ENCODE data around the gene LRRC4C. TPM values are rescaled to one million over a fixed set of nuclear protein-coding genes. Genes with fewer than 3 reads are reported as not detected.

LRRC4C gene
- total and polyA plus RNA-seq, 11 donors = 0.08 to 1.2 (median 0.48) TPM; not detected in 1

DNA sequence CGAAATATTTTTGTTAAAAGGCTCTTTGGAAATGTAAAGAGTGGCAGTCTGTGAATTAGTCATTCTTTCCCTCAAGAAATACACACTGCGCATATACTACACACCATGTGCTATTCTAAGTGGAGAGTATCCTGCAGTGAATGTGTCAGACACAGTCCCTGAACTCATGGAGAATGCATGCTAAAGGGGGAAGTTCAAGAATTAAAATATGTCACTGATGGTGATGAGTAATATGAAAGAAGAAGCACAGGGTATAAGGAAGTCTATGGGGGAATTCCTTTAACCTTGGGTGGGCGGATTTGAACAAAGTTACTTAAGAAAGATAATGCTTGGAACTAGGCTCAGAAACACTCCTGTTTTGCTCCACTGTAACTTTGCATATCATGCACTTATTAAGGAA lies 153.0 kb downstream of the LRRC4C start:
- TF ChIP-seq, protein P1, sequence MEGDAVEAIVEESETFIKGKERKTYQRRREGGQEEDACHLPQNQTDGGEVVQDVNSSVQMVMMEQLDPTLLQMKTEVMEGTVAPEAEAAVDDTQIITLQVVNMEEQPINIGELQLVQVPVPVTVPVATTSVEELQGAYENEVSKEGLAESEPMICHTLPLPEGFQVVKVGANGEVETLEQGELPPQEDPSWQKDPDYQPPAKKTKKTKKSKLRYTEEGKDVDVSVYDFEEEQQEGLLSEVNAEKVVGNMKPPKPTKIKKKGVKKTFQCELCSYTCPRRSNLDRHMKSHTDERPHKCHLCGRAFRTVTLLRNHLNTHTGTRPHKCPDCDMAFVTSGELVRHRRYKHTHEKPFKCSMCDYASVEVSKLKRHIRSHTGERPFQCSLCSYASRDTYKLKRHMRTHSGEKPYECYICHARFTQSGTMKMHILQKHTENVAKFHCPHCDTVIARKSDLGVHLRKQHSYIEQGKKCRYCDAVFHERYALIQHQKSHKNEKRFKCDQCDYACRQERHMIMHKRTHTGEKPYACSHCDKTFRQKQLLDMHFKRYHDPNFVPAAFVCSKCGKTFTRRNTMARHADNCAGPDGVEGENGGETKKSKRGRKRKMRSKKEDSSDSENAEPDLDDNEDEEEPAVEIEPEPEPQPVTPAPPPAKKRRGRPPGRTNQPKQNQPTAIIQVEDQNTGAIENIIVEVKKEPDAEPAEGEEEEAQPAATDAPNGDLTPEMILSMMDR (IDR thresholded peaks at IDR 0.05) = no peak
- no peak for TF ChIP-seq POLR2A (IDR thresholded peaks at IDR 0.05)
- Histone ChIP-seq H3K4me1 (no peaks in the 10 kb centered on the region), H3K4me3 (no peak overlapping the region), H3K9me3 (no peaks in the 10 kb centered on the region), H3K27ac (no peak overlapping the region), H3K27me3 (no peaks in the 10 kb centered on the region), H3K36me3 (no peaks in the 10 kb centered on the region)
- ATAC-seq (no peak), DNase-seq (no peak)
- intact Hi-C loops (cut with DNase I) = loop anchor here in 1 of 10 donors (10.0 kb wide), 1 partner anchor 62 kb away; no protein-coding TSS in a partner anchor
- WGBS, 4 donors = 80 to 85% (median 84%) methylated on average over 3 of the region's 3 CpGs

DNA sequence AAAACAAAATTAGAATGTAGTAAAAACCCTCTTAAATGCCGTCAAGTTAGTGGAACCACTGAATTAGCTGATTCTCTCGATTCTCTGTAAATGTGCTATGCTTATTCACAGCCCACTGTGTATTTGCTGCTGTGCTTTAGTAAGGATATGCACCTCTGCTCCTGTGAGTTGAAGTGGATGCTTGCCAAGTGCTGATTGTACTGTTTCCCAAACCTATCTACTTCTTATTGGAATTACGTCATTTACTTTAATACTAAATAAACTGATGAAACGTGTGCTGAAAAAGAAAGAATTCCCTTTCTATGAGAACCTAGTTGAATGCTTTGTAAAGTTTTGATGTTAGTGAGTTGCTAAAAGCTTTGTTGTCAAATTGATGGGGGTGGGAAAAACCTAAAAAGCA lies 158.4 kb downstream of the LRRC4C start:
- H3K27me3 ChIP-seq = no peaks in the 10 kb centered on the region
- TF ChIP-seq, protein P1 (IDR thresholded peaks at IDR 0.05) = no peak
- no peak for TF ChIP-seq POLR2A (IDR thresholded peaks at IDR 0.05)
- H3K36me3 ChIP-seq = no peaks in the 10 kb centered on the region
- 49 to 67% (median 53%) methylated on average over 4 of the region's 4 CpGs for WGBS, 4 donors
- no peaks in the 10 kb centered on the region for H3K4me1 ChIP-seq
- DNase-seq (no peak), ATAC-seq (no peak)
- H3K9me3 ChIP-seq = no peaks in the 10 kb centered on the region
- H3K27ac ChIP-seq = no peak overlapping the region
- intact Hi-C loops (cut with DNase I) = loop anchor here in 1 of 10 donors (10.0 kb wide), 1 partner anchor 56 kb away; no protein-coding TSS in a partner anchor
- H3K4me3 ChIP-seq = no peak overlapping the region

DNA sequence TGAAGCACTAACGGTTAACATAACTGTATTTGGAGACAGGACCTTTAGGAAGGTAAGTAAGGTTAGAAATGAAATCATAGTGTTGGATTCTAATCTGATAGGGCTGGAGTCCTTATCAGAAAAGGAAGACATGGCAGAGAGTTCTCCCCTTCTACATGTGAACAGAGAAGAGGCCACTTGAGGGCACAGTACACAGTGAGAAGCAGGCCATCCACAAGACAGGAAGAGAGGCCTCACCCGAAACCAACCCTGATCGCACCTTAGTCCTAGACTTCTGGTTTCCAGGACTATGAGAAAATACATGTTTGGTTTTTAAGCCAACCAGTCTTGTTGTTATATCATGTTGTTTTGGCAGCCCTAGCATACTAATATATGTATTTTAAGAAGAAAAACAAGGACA lies 170.0 kb downstream of the LRRC4C start:
- Histone ChIP-seq H3K4me1 (no peaks in the 10 kb centered on the region), H3K36me3 (no peaks in the 10 kb centered on the region), H3K9me3 (no peaks in the 10 kb centered on the region), H3K27ac (no peak overlapping the region), H3K4me3 (no peak overlapping the region), H3K27me3 (no peaks in the 10 kb centered on the region)
- TF ChIP-seq, protein P1 (IDR thresholded peaks at IDR 0.05) = no peak
- no peak for TF ChIP-seq POLR2A (IDR thresholded peaks at IDR 0.05)
- ATAC-seq = peak in 1 of 4 donors; percentile 22
- intact Hi-C loops (cut with DNase I) = no loop called here
- WGBS, 4 donors = 91 to 96% (median 93%) methylated on average over 3 of the region's 3 CpGs
- DNase-seq = no peak

DNA sequence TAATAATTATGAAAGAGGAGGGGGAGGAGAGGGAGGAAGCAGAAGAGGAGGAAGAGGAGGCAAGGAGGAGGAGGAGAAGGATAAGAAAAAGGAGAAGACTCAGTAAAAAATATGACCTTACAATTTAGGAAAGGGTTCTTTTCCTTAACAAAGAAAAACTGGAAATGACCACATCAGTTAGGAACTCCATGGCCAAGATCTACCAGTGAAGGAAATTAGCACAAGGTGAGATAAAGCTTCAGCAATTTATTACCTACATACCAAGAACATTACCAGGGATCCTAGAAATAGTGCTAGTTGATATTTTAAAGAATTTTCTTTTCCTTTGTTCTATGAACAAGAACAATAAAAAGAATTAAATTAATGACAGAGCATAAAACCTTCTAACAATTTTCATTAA lies 172.7 kb downstream of the LRRC4C start:
- Histone ChIP-seq H3K27ac (no peak overlapping the region), H3K9me3 (no peaks in the 10 kb centered on the region), H3K4me1 (peaks cover 0 to under 1% (median 0%) of the 10 kb centered on the region in 12 donors), H3K4me3 (no peak overlapping the region), H3K36me3 (no peaks in the 10 kb centered on the region), H3K27me3 (no peaks in the 10 kb centered on the region)
- ATAC-seq = no peak
- DNase-seq = no peak
- intact Hi-C loops (cut with DNase I) = no loop called here
- TF ChIP-seq, protein P1 (IDR thresholded peaks at IDR 0.05) = no peak
- no peak for TF ChIP-seq POLR2A (IDR thresholded peaks at IDR 0.05)

Measured in heart left ventricle (tissue), 16 donors.